HG03097 (cell line): Measurements from ENCODE around the gene RNF138.
"Not testable (repeated sequence)": the region's sequence is repeated elsewhere in the genome, so short reads cannot be mapped to it uniquely, and the experiment has no call there.

Source experiments
- ATAC-seq: cut with Tn5 transposase; IDR thresholded peaks from one replicate; pipeline ENCODE4 v1.9.1; 2021; ENCODE audit not compliant: unreplicated experiment, low FRiP score

RNF138 gene

GRCh38 chr18:32091724-32092421, at the start of gene RNF138:
RNF138 (plus strand) TSS chr18:32091874; CDS start chr18:32092777, 903 bp downstream.
- peak; percentile 50 for ATAC-seq

- ATAC-seq = no peak
Measured at GRCh38 chr18:32042337-32042736, 49.3 kb upstream of the RNF138 start.

GRCh38 chr18:32048507-32049091, 43.1 kb upstream of the RNF138 start:
- ATAC-seq = peak; percentile 61

GRCh38 chr18:32049393-32050171, 42.1 kb upstream of the RNF138 start:
- no peak for ATAC-seq

GRCh38 chr18:32056613-32057358, 34.9 kb upstream of the RNF138 start:
- ATAC-seq = no peak

- no peak for ATAC-seq
Measured at GRCh38 chr18:32057624-32058165, 34.0 kb upstream of the RNF138 start.

- no peak for ATAC-seq
Measured at GRCh38 chr18:32060026-32060425, 31.6 kb upstream of the RNF138 start.

GRCh38 chr18:32067375-32068167, 24.1 kb upstream of the RNF138 start:
- ATAC-seq = no peak

GRCh38 chr18:32072321-32072720, 19.4 kb upstream of the RNF138 start:
- no peak for ATAC-seq

- no peak for ATAC-seq
Measured at GRCh38 chr18:32074206-32074605, 17.5 kb upstream of the RNF138 start.

GRCh38 chr18:32078845-32079244, 12.8 kb upstream of the RNF138 start:
- ATAC-seq = no peak

GRCh38 chr18:32081881-32082280, 9.8 kb upstream of the RNF138 start:
- no peak for ATAC-seq

- no peak for ATAC-seq
Measured at GRCh38 chr18:32083781-32084180, 7.9 kb upstream of the RNF138 start.

GRCh38 chr18:32086881-32087280, 4.8 kb upstream of the RNF138 start:
- ATAC-seq = no peak

- not testable (repeated sequence) for ATAC-seq
Measured at GRCh38 chr18:32090831-32091230, 843 bp upstream of the RNF138 start.

GRCh38 chr18:32091325-32091723, 350 bp upstream of the RNF138 start:
- ATAC-seq = no peak

- peak; percentile 86 for ATAC-seq
Measured at GRCh38 chr18:32092422-32093101, 888 bp downstream of the RNF138 start.

GRCh38 chr18:32093102-32093511, 1.4 kb downstream of the RNF138 start:
- ATAC-seq = peak; percentile 20

- no peak for ATAC-seq
Measured at GRCh38 chr18:32093523-32093922, 1.8 kb downstream of the RNF138 start.
